K562 (cell line): ENCODE measurements around the gene ERBB4.

ENCODE experiments used
- ARHGAP35 ChIP-seq: fragments of 450-650 bp; IDR thresholded peaks from 2 replicates; pipeline ENCODE4 v1.6.1; 2018; ENCODE audit not compliant: partially characterized antibody
- CSDE1 ChIP-seq, 2 experiments: fragments of 450-650 bp; IDR thresholded peaks; 2 replicates each; pipeline ENCODE4 v1.6.1; 2016; ENCODE audit warnings: mild to moderate bottlenecking in 1 of 2
- CTCF ChIP-seq, 3 experiments: IDR thresholded peaks in 2 of 3; conservative IDR thresholded peaks in 1 of 3; 2 replicates each; pipeline ENCODE4 v1.5.1; 2011 to 2012; ENCODE audit warnings: low read length in 3 of 3, mild to moderate bottlenecking in 3 of 3, control low read depth in 2 of 3, improper control_type of control experiment in 1 of 3, inconsistent platforms in 1 of 3, low read depth in 1 of 3, mixed read lengths in 1 of 3, moderate library complexity in 1 of 3; ENCODE audit not compliant: insufficient read depth in 2 of 3
- EZH2 ChIP-seq: IDR thresholded peaks from 2 replicates; pipeline ENCODE4 v1.6.1; 2012; ENCODE audit warnings: low read depth, mild to moderate bottlenecking, inconsistent platforms, low read length, borderline replicate concordance
- FOXM1 ChIP-seq, 2 experiments: fragments of 450-650 bp in 1 of 2; sonication (generic) in 1 of 2; formaldehyde crosslinking in 1 of 2; IDR thresholded peaks; 2 replicates each; pipeline versions ENCODE4 v1.6.1 to v1.9.0; 2017 to 2022; ENCODE audit warnings: low read depth in 2 of 2, mild to moderate bottlenecking in 2 of 2, missing genetic modification reagents in 1 of 2, moderate library complexity in 1 of 2
- MAZ ChIP-seq, 2 experiments: fragments of 450-650 bp in 1 of 2; sonication (generic) in 1 of 2; formaldehyde crosslinking; IDR thresholded peaks in 1 of 2; conservative IDR thresholded peaks in 1 of 2; 2 replicates each; pipeline versions ENCODE4 v1.4.0 to v1.5.0; 2020; ENCODE audit warnings: mild to moderate bottlenecking in 1 of 2, missing genetic modification reagents in 1 of 2
- PKNOX1 ChIP-seq: fragments of 450-650 bp; IDR thresholded peaks from 2 replicates; pipeline ENCODE4 v1.6.1; 2016
- POLR2A ChIP-seq: fragments of 450-650 bp; conservative IDR thresholded peaks from 2 replicates; pipeline ENCODE4 v1.6.1; 2016
- POLR2AphosphoS5 ChIP-seq: IDR thresholded peaks from 2 replicates; pipeline ENCODE4 v1.6.1; 2011; ENCODE audit warnings: mild to moderate bottlenecking, low read depth, low read length, moderate library complexity; ENCODE audit not compliant: control insufficient read depth, insufficient read depth

GRCh38 chr2:212387146-212387545, 151.5 kb downstream of the ERBB4 start:
- TF ChIP-seq FOXM1 (IDR thresholded peaks at IDR 0.05; ENCODE audit: low read depth) (no peak), FOXM1 (CRISPR knock-in tag; IDR thresholded peaks at IDR 0.05; ENCODE audit: low read depth) (no peak), POLR2AphosphoS5 (no peak), ARHGAP35 (no peak), CTCF (IDR thresholded peaks at IDR 0.05 in 2 of 3, conservative IDR thresholded peaks at IDR 0.05 in 1 of 3; ENCODE audit: insufficient read depth in 2 of 3, low read depth in 1 of 3, low read length in 3 of 3) (no peak), PKNOX1 (no peak), CSDE1 (IDR thresholded peaks at IDR 0.05) (no peak), MAZ (CRISPR knock-in tag; conservative IDR thresholded peaks at IDR 0.05 in 1 of 2, IDR thresholded peaks at IDR 0.05 in 1 of 2) (no peak), EZH2 (no peak), POLR2A (no peak)
